ENCODE data around the gene ERCC4. TPM values are rescaled to one million over a fixed set of nuclear protein-coding genes. Genes with fewer than 3 reads are reported as not detected.

The ERCC4 gene
- total RNA-seq, 2 donors from 2014 or later: 12.9 to 18.2 TPM

DNA sequence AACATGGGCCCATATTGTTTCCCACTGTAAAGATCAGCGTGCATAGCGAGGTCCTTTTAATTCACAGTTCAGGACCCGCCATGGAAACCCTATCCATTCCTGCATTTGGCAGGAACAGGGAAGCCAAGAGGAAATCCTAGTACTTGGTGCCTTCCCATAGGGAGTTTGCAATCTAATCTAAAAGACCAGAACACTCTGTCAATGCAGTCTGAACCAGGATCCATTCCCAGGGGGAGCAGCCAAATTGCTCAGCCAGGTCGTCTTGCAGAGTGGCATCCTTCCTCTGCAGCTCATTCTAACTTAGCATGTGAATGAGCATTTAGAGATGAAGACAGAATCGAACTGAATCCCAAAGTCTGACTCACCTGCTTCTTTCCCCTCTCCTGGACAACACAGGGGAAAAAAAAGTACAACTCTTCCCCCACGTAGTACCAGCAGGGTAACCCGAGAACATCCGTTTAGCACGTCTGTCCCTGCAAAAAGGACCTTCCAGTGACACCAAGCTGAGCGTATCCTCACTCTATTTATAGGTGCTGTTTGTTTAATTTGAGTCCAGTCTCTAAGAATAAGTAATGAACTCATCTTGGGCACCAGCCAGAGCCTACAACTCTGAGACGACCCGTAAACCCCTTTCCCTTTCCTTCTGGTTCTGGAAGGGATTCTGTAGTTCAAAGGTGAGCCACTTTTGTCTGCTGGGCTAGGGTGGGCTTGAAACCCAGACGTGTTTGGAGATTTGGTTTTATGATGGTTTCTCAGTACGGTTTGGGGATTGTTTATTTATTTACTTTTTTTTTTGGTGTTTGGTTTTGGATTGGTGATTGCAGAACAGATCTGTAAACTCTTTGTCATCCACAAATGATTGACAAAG is 74.5 kb downstream of the ERCC4 start:
- Mint-ChIP-seq H3K36me3 (ENCODE audit: low read depth) (no peaks in the 10 kb centered on the region), H3K27ac (no peak overlapping the region)

DNA sequence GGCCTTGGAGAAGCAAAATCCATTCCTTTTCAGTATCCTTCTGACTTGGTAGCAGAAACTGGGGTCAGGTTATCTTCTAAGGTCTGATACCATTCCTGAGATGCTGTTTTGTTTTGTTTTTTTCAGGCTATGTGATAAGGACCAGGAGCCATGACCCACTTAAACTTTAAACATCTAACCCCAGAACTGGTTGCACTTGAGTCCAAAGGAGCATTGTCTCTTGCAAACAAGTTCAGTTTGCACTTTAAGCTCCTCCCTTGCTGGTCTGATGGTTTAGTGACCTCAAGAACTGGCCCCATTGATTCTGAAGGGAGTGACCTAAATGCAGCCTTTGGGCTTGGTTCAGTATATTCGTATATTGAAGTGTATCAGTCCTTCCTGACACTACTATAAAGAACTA is 75.2 kb downstream of the ERCC4 start:
- TF ChIP-seq, protein P1, sequence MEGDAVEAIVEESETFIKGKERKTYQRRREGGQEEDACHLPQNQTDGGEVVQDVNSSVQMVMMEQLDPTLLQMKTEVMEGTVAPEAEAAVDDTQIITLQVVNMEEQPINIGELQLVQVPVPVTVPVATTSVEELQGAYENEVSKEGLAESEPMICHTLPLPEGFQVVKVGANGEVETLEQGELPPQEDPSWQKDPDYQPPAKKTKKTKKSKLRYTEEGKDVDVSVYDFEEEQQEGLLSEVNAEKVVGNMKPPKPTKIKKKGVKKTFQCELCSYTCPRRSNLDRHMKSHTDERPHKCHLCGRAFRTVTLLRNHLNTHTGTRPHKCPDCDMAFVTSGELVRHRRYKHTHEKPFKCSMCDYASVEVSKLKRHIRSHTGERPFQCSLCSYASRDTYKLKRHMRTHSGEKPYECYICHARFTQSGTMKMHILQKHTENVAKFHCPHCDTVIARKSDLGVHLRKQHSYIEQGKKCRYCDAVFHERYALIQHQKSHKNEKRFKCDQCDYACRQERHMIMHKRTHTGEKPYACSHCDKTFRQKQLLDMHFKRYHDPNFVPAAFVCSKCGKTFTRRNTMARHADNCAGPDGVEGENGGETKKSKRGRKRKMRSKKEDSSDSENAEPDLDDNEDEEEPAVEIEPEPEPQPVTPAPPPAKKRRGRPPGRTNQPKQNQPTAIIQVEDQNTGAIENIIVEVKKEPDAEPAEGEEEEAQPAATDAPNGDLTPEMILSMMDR (conservative IDR thresholded peaks at IDR 0.05): no peak
- WGBS, 2 experiments (ENCODE audit: insufficient coverage in 1 of 2, insufficient read length in 1 of 2): 71 to 100% methylated on average over 1 of the region's 1 CpG
- Histone ChIP-seq H3K4me3 (ENCODE audit: low read length) (no peak overlapping the region), H3K9me3 (ENCODE audit: control insufficient read depth, low read length) (no peaks in the 10 kb centered on the region), H3K27ac (ENCODE audit: low read depth, low read length) (no peak overlapping the region), H3K4me1 (ENCODE audit: control insufficient read depth, insufficient read depth, low read length) (no peaks in the 10 kb centered on the region), H3K36me3 (ENCODE audit: control insufficient read depth, insufficient read depth, low read length) (no peaks in the 10 kb centered on the region), H3K9ac (ENCODE audit: extremely low read depth, low read length, poor library complexity, severe bottlenecking) (no peak overlapping the region), H3K27me3 (ENCODE audit: control insufficient read depth, insufficient read depth, low read length, poor library complexity, severe bottlenecking) (no peaks in the 10 kb centered on the region)
- Mint-ChIP-seq H3K27me3 (ENCODE audit: insufficient read depth) (no peaks in the 10 kb centered on the region), H3K4me1 (peaks cover 4% of the 10 kb centered on the region), H3K27ac (no peak overlapping the region), H3K9me3 (no peaks in the 10 kb centered on the region), H3K36me3 (ENCODE audit: low read depth) (no peaks in the 10 kb centered on the region), H3K4me3 (no peak overlapping the region)
- DNase-seq: no peak

More for the DNA sequence above, 74.5 kb downstream of the ERCC4 start:
- Histone ChIP-seq H3K27ac (ENCODE audit: low read depth, low read length) (no peak overlapping the region), H3K27me3 (ENCODE audit: control insufficient read depth, insufficient read depth, low read length, poor library complexity, severe bottlenecking) (no peaks in the 10 kb centered on the region), H3K36me3 (ENCODE audit: control insufficient read depth, insufficient read depth, low read length) (no peaks in the 10 kb centered on the region), H3K4me1 (ENCODE audit: control insufficient read depth, insufficient read depth, low read length) (no peaks in the 10 kb centered on the region), H3K9ac (ENCODE audit: extremely low read depth, low read length, poor library complexity, severe bottlenecking) (no peak overlapping the region), H3K4me3 (ENCODE audit: low read length) (no peak overlapping the region), H3K9me3 (ENCODE audit: control insufficient read depth, low read length) (no peaks in the 10 kb centered on the region)
- TF ChIP-seq, protein P1 (conservative IDR thresholded peaks at IDR 0.05): no peak
- WGBS, 2 experiments (ENCODE audit: insufficient coverage in 1 of 2, insufficient read length in 1 of 2): 65 to 79% methylated on average over 7 to 14 of the region's 14 CpGs
- Mint-ChIP-seq H3K9me3 (no peaks in the 10 kb centered on the region), H3K27me3 (ENCODE audit: insufficient read depth) (no peaks in the 10 kb centered on the region), H3K4me3 (no peak overlapping the region), H3K4me1 (no peaks in the 10 kb centered on the region)
- no peak for DNase-seq

DNA sequence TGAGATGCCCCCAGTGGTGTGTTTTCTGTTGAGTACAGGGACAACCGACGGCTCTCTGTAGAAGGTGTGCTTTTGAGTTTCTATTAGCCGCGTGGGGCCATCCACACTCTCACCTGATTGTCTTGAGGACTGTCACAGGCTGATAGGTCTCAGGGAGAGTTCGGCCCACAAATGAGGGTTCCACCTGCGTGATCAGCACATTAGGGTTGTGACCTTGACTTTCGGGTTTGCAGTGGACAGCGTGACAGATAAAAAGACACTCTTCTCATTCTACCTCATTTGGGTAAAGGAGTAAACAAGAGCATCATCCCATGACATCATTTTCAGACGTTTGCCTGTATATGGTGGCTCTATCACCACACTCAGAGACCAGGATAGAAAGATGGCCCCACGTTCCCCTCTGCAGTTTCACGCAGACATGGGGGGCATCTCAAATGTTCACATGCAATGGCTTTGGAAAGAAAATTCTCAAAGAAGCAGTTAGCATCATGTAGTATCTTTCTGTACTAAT is 76.9 kb downstream of the ERCC4 start:
- no peaks in the 10 kb centered on the region for H3K36me3 ChIP-seq (ENCODE audit: control insufficient read depth, insufficient read depth, low read length)
- H3K27ac ChIP-seq (ENCODE audit: low read depth, low read length): no peak overlapping the region
- H3K27me3 ChIP-seq (ENCODE audit: control insufficient read depth, insufficient read depth, low read length, poor library complexity, severe bottlenecking): no peaks in the 10 kb centered on the region
- Mint-ChIP-seq H3K27me3 (ENCODE audit: insufficient read depth) (peaks cover 4% of the 10 kb centered on the region), H3K27ac (no peak overlapping the region), H3K4me3 (no peak overlapping the region), H3K36me3 (ENCODE audit: low read depth) (no peaks in the 10 kb centered on the region), H3K4me1 (peaks cover 4% of the 10 kb centered on the region), H3K9me3 (no peaks in the 10 kb centered on the region)
- no peaks in the 10 kb centered on the region for H3K4me1 ChIP-seq (ENCODE audit: control insufficient read depth, insufficient read depth, low read length)
- H3K9ac ChIP-seq (ENCODE audit: extremely low read depth, low read length, poor library complexity, severe bottlenecking): no peak overlapping the region
- no peaks in the 10 kb centered on the region for H3K9me3 ChIP-seq (ENCODE audit: control insufficient read depth, low read length)
- WGBS, 2 experiments (ENCODE audit: insufficient coverage in 1 of 2, insufficient read length in 1 of 2): 89 to 95% methylated on average over 8 to 11 of the region's 11 CpGs
- TF ChIP-seq, protein P1 (conservative IDR thresholded peaks at IDR 0.05): no peak
- no peak for DNase-seq
- no peak overlapping the region for H3K4me3 ChIP-seq (ENCODE audit: low read length)
